Retinal pigment epithelial cell (primary cell): ENCODE measurements around the gene C18orf63.

ENCODE experiments used
- DNase-seq: peaks from one replicate; pipeline ENCODE4 v3.0.0-alpha.2; 2010; ENCODE audit warnings: low read depth
- H3K4me3 ChIP-seq: 2 replicates; pipeline ENCODE4 v1.5.1; 2011; ENCODE audit warnings: mild to moderate bottlenecking, low read length, control low read depth, moderate library complexity
- CTCF ChIP-seq: conservative IDR thresholded peaks from 2 replicates; pipeline ENCODE4 v1.5.1; 2011; ENCODE audit warnings: low read depth, low read length, control low read depth, inconsistent platforms

C18orf63 gene

GRCh38 chr18:74373428-74373827 lies 57.8 kb downstream of the C18orf63 start:
- TF ChIP-seq CTCF = no peak
- no peak overlapping the region for H3K4me3 ChIP-seq
- no peak for DNase-seq

GRCh38 chr18:74375999-74376398 lies 60.4 kb downstream of the C18orf63 start:
- H3K4me3 ChIP-seq = no peak overlapping the region
- no peak for DNase-seq

GRCh38 chr18:74376523-74376922 lies 60.9 kb downstream of the C18orf63 start:
- TF ChIP-seq CTCF = no peak
- no peak for DNase-seq
- no peak overlapping the region for H3K4me3 ChIP-seq

More at GRCh38 chr18:74375999-74376398, 60.4 kb downstream of the C18orf63 start:
- no peak for TF ChIP-seq CTCF

GRCh38 chr18:74377776-74378175 lies 62.1 kb downstream of the C18orf63 start:
- H3K4me3 ChIP-seq = no peak overlapping the region
- no peak for DNase-seq
- TF ChIP-seq CTCF = no peak

GRCh38 chr18:74378179-74378682 lies 62.6 kb downstream of the C18orf63 start:
- no peak for TF ChIP-seq CTCF
- H3K4me3 ChIP-seq = no peak overlapping the region
- no peak for DNase-seq

GRCh38 chr18:74380916-74381315 lies 65.3 kb downstream of the C18orf63 start:
- TF ChIP-seq CTCF = no peak
- H3K4me3 ChIP-seq = no peak overlapping the region
- DNase-seq = no peak

GRCh38 chr18:74381621-74382295 lies 66.1 kb downstream of the C18orf63 start:
- no peak for DNase-seq
- no peak for TF ChIP-seq CTCF
- no peak overlapping the region for H3K4me3 ChIP-seq
